Suprapubic skin (tissue), 3 donors: Measurements from ENCODE around the gene OTOG.

Experiments used
- CTCF ChIP-seq, 2 donors: fragments of 200-600 bp in 1 of 2; fragments of 450-650 bp in 1 of 2; sonication (generic) in 1 of 2; IDR thresholded peaks; one replicate each; pipeline ENCODE4 v1.5.1; 2016 to 2019; ENCODE audit warnings: antibody characterized with exemption in 2 of 2, mild to moderate bottlenecking in 1 of 2, moderate library complexity in 1 of 2
- EP300 ChIP-seq: sonication (generic); formaldehyde crosslinking; IDR thresholded peaks from one replicate; pipeline ENCODE4 v1.6.1; 2017; ENCODE audit warnings: antibody characterized with exemption

GRCh38 chr11:17570034-17570433, 23.0 kb downstream of the OTOG start:
- TF ChIP-seq EP300 = no peak
- TF ChIP-seq CTCF (IDR thresholded peaks at IDR 0.05) = no peak
